Thoracic aorta (tissue), 2 donors: ENCODE data around the gene PACS1. TPM values are rescaled to one million over a fixed set of nuclear protein-coding genes. Genes with fewer than 3 reads are reported as not detected.

ENCODE experiments used
- ATAC-seq: fragments of 150-250 bp; one replicate; pipeline ENCODE4 v1.8.0; 2017; ENCODE audit warnings: low read depth; ENCODE audit not compliant: insufficient number of reproducible peaks, low FRiP score
- DNase-seq: peaks from one replicate; pipeline ENCODE4 v3.0.0-alpha.2; 2020; ENCODE audit warnings: low spot score
- H3K27ac ChIP-seq, 2 donors: fragments of 200-600 bp; sonication (generic); 1 replicate in 1 of 2; 2 replicates in 1 of 2; pipeline ENCODE4 v1.5.1; 2016; ENCODE audit warnings: mild to moderate bottlenecking in 2 of 2, moderate library complexity in 2 of 2
- H3K27me3 ChIP-seq: fragments of 200-600 bp; sonication (generic); replicated peaks from 2 replicates; pipeline ENCODE4 v1.6.0; 2016; ENCODE audit warnings: mild to moderate bottlenecking; ENCODE audit not compliant: insufficient read depth
- H3K36me3 ChIP-seq: fragments of 200-600 bp; sonication (generic); one replicate; pipeline ENCODE4 v1.5.1; 2016
- H3K4me1 ChIP-seq, 2 donors: fragments of 200-600 bp; sonication (generic); 1 replicate in 1 of 2; 2 replicates in 1 of 2; pipeline versions ENCODE4 v1.5.1 to v1.6.0; 2016; ENCODE audit warnings: low read depth in 2 of 2, mild to moderate bottlenecking in 1 of 2; ENCODE audit not compliant: control insufficient read depth in 1 of 2
- H3K4me3 ChIP-seq: fragments of 200-600 bp; sonication (generic); 2 replicates; pipeline ENCODE4 v1.5.1; 2016; ENCODE audit warnings: mild to moderate bottlenecking
- H3K9me3 ChIP-seq: fragments of 200-600 bp; sonication (generic); 2 replicates; pipeline ENCODE4 v1.5.1; 2016
- total RNA-seq, 2 donors: library from RNA; depleted of rRNA; stranded (reverse); fragments of >200 nt; gene quantifications; one replicate each; pipeline versions ENCODE4 v1.1.0 to v1.2.3, GENCODE V29; 2016
- TF ChIP-seq, protein P1 (sequence below): fragments of 200-600 bp; sonication (generic); IDR thresholded peaks from one replicate; pipeline ENCODE4 v1.5.1; 2019; ENCODE audit warnings: antibody characterized with exemption

PACS1 gene
- total RNA-seq, 2 donors from 2014 or later = 82.9 to 112 TPM

DNA sequence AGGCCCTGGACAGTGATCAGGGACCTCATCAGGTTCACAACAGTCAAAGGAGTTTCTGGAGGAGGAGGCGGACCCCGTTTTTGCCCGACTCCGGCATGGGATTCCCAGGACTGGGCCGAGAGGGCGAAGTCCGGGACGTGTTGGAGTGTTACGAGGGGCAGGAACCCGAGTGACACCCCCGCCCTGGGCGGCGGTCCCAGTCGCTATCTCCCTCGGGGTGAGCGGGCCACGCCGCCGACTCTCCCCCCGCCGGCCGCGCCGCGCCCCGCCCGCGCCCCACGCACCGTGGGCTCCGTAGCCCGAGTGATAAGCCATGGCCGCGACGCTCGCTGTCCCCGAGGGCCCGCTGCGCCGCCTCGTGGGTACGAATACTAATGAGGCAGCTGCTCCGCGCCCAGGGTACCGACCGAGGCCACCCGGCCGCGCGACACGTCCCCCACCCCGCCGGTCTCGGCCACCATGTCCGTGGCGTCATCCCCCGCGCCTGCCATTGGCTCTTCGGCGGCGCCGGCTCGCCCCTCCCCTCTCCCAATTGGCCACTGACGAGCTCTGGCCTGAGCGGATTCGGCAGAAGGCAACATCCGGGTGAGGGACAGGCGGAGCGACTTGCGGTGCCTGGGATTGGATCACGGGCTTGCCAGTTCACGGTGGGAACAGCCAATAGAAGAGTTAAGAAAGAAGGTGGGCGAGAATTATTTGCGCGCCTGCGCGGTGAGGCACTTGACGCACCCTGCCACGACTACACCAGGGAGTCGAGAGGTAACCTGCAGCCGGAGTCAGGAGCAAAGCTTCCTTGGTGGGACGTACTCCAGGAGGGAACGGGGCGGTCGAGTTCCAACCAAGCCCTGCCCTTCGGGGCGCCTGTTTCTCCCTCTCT is 218.8 kb downstream of the PACS1 start, which contains the start of gene YIF1A:
Gene YIF1A (minus strand): TSS at position 473 of the 877 bp plus-strand sequence. CDS start 158 bp downstream, at position 315.
- H3K27ac ChIP-seq = peak within 1 kb of the TSS; percentile 73 to 81
- peaks cover 4% of the 10 kb centered on the region for H3K36me3 ChIP-seq
- ATAC-seq = peak; percentile 94
- DNase-seq = peak; percentile 97
- H3K27me3 ChIP-seq = no peaks in the 10 kb centered on the region
- no peaks in the 10 kb centered on the region for H3K9me3 ChIP-seq
- H3K4me3 ChIP-seq = peak within 1 kb of the TSS; percentile 71
- TF ChIP-seq, protein P1, sequence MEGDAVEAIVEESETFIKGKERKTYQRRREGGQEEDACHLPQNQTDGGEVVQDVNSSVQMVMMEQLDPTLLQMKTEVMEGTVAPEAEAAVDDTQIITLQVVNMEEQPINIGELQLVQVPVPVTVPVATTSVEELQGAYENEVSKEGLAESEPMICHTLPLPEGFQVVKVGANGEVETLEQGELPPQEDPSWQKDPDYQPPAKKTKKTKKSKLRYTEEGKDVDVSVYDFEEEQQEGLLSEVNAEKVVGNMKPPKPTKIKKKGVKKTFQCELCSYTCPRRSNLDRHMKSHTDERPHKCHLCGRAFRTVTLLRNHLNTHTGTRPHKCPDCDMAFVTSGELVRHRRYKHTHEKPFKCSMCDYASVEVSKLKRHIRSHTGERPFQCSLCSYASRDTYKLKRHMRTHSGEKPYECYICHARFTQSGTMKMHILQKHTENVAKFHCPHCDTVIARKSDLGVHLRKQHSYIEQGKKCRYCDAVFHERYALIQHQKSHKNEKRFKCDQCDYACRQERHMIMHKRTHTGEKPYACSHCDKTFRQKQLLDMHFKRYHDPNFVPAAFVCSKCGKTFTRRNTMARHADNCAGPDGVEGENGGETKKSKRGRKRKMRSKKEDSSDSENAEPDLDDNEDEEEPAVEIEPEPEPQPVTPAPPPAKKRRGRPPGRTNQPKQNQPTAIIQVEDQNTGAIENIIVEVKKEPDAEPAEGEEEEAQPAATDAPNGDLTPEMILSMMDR = no peak
- H3K4me1 ChIP-seq = peaks cover 22 to 41% of the 10 kb centered on the region in 2 donors

DNA sequence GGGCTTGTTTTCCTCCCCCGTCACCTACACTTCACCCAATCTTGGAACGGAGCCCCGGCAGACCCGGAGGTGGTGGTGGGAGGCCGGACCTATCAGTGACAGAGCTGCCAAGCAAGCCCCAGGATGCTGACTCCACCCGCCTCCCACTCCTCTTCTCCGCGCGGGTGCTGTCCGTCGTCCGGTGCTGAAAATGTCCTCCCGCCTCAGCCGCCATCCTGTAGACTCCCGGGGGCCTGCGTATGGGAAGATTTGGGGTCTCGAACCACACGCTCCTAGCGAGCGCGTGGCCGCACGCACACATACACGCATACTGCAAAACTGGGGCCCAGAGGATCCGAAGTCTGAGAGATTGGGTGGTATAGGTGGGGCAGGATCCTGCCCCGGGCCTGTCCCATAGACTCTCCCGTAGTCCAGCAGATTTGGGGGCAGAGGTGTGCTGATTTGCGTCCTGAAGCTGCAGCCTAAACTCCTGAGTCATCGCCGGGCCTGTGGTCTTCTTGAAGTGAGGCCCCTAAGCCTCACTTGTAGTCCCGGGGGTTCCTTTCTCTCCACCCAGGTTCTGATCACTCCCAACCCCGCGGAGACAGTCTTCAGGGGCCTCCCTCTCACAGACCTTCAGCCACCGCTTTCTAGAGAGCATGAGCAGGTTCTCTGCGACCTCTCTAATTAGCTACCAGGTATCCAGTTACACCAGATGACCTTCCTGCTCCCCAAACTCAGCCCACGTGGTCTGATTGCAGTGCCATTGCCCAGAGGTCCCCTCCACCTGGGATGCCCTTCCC is 219.7 kb downstream of the PACS1 start:
- Histone ChIP-seq H3K27me3 (no peaks in the 10 kb centered on the region), H3K4me1 (peaks cover 22 to 41% of the 10 kb centered on the region in 2 donors), H3K4me3 (peak overlapping the region; percentile 71), H3K9me3 (no peaks in the 10 kb centered on the region), H3K36me3 (no peaks in the 10 kb centered on the region), H3K27ac (peak overlapping the region; percentile 73 to 81)
- TF ChIP-seq, protein P1 = no peak
- DNase-seq = no peak
- peak; percentile 7 for ATAC-seq

DNA sequence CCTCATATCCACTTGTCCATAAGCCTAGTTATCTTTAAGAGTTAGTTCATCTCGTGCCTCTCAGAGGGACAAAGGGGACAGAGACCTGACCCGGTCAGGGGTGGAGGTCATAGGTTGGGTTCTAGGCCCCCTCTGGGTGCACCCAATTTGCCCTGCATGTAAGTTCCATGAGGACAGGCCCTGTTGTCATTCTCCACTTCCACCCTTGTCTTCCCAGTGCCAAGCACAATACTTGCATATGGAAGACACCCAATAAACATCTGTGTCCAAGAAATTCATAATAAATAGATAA is 220.2 kb downstream of the PACS1 start:
- Histone ChIP-seq H3K4me3 (no peak overlapping the region), H3K9me3 (no peaks in the 10 kb centered on the region), H3K27ac (no peak overlapping the region), H3K27me3 (no peaks in the 10 kb centered on the region), H3K4me1 (peaks cover 22 to 39% of the 10 kb centered on the region in 2 donors), H3K36me3 (no peaks in the 10 kb centered on the region)
- ATAC-seq = no peak
- TF ChIP-seq, protein P1 = no peak
- DNase-seq = no peak

DNA sequence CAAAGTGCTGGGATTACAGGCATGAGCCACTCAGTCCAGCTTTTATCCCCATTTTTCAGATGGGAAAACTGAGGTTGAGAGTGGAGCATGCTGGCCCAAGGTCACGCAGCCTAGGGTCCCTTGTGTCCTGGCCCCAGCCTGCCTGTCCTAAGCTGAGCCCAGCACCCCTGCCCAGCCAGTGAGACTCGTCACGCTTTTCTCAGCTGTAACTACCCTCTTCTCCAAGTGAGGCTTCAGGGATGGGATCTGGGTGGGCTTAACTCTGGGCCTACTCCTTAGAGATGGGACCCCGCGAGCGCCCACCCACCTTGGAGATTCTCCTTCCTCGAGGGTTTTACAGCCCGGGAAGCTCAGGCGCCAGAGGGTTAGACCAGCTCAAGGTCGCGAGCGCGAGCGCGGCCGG is 221.2 kb downstream of the PACS1 start:
- Histone ChIP-seq H3K4me3 (peak overlapping the region; percentile 71), H3K4me1 (peaks cover 22 to 37% of the 10 kb centered on the region in 2 donors), H3K27ac (no peak overlapping the region), H3K9me3 (no peaks in the 10 kb centered on the region), H3K27me3 (no peaks in the 10 kb centered on the region), H3K36me3 (no peaks in the 10 kb centered on the region)
- TF ChIP-seq, protein P1 = no peak
- no peak for ATAC-seq
- no peak for DNase-seq
